ENCODE results near the gene DLL3.

The DLL3 gene

GRCh38 chr19:39506598-39506943 is 7.8 kb downstream of the DLL3 start:
- H3K18ac ChIP-seq (ENCODE audit: low read depth in 1 of 2, low read length in 2 of 2), result peak overlapping the region in 1 of 2 experiments; percentile 49
- H3K14ac ChIP-seq (ENCODE audit: low read length in 2 of 2), result no peak overlapping the region
- no peak overlapping the region for H4K91ac ChIP-seq (ENCODE audit: low read length)
- no peaks in the 10 kb centered on the region for H3K9me3 ChIP-seq (ENCODE audit: control insufficient read depth, low read length)
- peaks cover 16% of the 10 kb centered on the region for H3K4me1 ChIP-seq (ENCODE audit: control insufficient read depth, insufficient read depth, low read depth, low read length)
- no peak overlapping the region for H2AK5ac ChIP-seq (ENCODE audit: low read length, severe bottlenecking)
- H3K4ac ChIP-seq (ENCODE audit: low read depth in 1 of 2, low read length in 2 of 2), result no peak overlapping the region
- 67% methylated on average over 7 of the region's 7 CpGs for WGBS
- H2BK120ac ChIP-seq (ENCODE audit: low read depth, low read length), result no peak overlapping the region
- H3K4me2 ChIP-seq (ENCODE audit: low read length, poor library complexity, severe bottlenecking), result peak overlapping the region; percentile 87
- peaks cover 43 to 62% of the 10 kb centered on the region in 2 experiments for H3K27me3 ChIP-seq (ENCODE audit: control insufficient read depth in 1 of 2, insufficient read depth in 1 of 2, low read length in 2 of 2)
- DNase-seq, result no peak
- H2BK12ac ChIP-seq (ENCODE audit: low read length in 2 of 2), result no peak overlapping the region
- peak overlapping the region; percentile 94 for H2AFZ ChIP-seq (ENCODE audit: low read depth, low read length)
- H3K27ac ChIP-seq (ENCODE audit: low read length, poor library complexity, severe bottlenecking), result no peak overlapping the region
- H2BK15ac ChIP-seq (ENCODE audit: low read depth, poor library complexity, severe bottlenecking), result no peak overlapping the region
- H4K8ac ChIP-seq (ENCODE audit: low read length), result peak overlapping the region; percentile 35
- no peaks in the 10 kb centered on the region for H3K36me3 ChIP-seq (ENCODE audit: control insufficient read depth in 1 of 2, insufficient read depth in 2 of 2, low read depth in 1 of 2, low read length in 2 of 2)
- no peak overlapping the region for H3K9ac ChIP-seq (ENCODE audit: low read length)
- H2BK5ac ChIP-seq (ENCODE audit: low read depth, low read length, poor library complexity, severe bottlenecking), result no peak overlapping the region
- peak overlapping the region in 1 of 2 experiments; percentile 84 for H3K23ac ChIP-seq (ENCODE audit: low read length in 2 of 2)
- no peaks in the 10 kb centered on the region for H3K79me1 ChIP-seq (replicated peaks; ENCODE audit: low read length, poor library complexity, severe bottlenecking)
- H3K4me3 ChIP-seq (ENCODE audit: insufficient read depth in 1 of 2, low read depth in 1 of 2, low read length in 2 of 2), result peak overlapping the region; percentile 68 to 79

- no peak overlapping the region for H2BK5ac ChIP-seq (ENCODE audit: low read depth, low read length, poor library complexity, severe bottlenecking)
- peak overlapping the region; percentile 45 for H3K9ac ChIP-seq (ENCODE audit: low read length)
- H3K23ac ChIP-seq (ENCODE audit: low read length in 2 of 2), result peak overlapping the region in 1 of 2 experiments; percentile 5
- H3K14ac ChIP-seq (ENCODE audit: low read length in 2 of 2), result no peak overlapping the region
- H2BK120ac ChIP-seq (ENCODE audit: low read depth, low read length), result no peak overlapping the region
- peak; percentile 63 for DNase-seq
- H3K4ac ChIP-seq (ENCODE audit: low read depth in 1 of 2, low read length in 2 of 2), result no peak overlapping the region
- no peaks in the 10 kb centered on the region for H3K36me3 ChIP-seq (ENCODE audit: control insufficient read depth in 1 of 2, insufficient read depth in 2 of 2, low read depth in 1 of 2, low read length in 2 of 2)
- H4K8ac ChIP-seq (ENCODE audit: low read length), result peak overlapping the region; percentile 94
- peak overlapping the region; percentile 94 for H2AFZ ChIP-seq (ENCODE audit: low read depth, low read length)
- WGBS, result 5% methylated on average over 71 of the region's 96 CpGs
- H2BK12ac ChIP-seq (ENCODE audit: low read length in 2 of 2), result no peak overlapping the region
- H3K27me3 ChIP-seq (ENCODE audit: control insufficient read depth in 1 of 2, insufficient read depth in 1 of 2, low read length in 2 of 2), result peaks cover 43 to 64% of the 10 kb centered on the region in 2 experiments
- H3K18ac ChIP-seq (ENCODE audit: low read depth in 1 of 2, low read length in 2 of 2), result peak overlapping the region in 1 of 2 experiments; percentile 65
- H3K79me1 ChIP-seq (replicated peaks; ENCODE audit: low read length, poor library complexity, severe bottlenecking), result no peaks in the 10 kb centered on the region
- no peak overlapping the region for H3K27ac ChIP-seq (ENCODE audit: low read length, poor library complexity, severe bottlenecking)
- no peaks in the 10 kb centered on the region for H3K9me3 ChIP-seq (ENCODE audit: control insufficient read depth, low read length)
- no peak overlapping the region for H4K91ac ChIP-seq (ENCODE audit: low read length)
- peak overlapping the region; percentile 68 to 79 for H3K4me3 ChIP-seq (ENCODE audit: insufficient read depth in 1 of 2, low read depth in 1 of 2, low read length in 2 of 2)
- H2AK5ac ChIP-seq (ENCODE audit: low read length, severe bottlenecking), result no peak overlapping the region
- H3K4me1 ChIP-seq (ENCODE audit: control insufficient read depth, insufficient read depth, low read depth, low read length), result peaks cover 16% of the 10 kb centered on the region
- H3K4me2 ChIP-seq (ENCODE audit: low read length, poor library complexity, severe bottlenecking), result peak overlapping the region; percentile 87
- peak overlapping the region; percentile 19 for H2BK15ac ChIP-seq (ENCODE audit: low read depth, poor library complexity, severe bottlenecking)
Observed at GRCh38 chr19:39506944-39507714, 8.4 kb downstream of the DLL3 start.

GRCh38 chr19:39507715-39508364 is 9.1 kb downstream of the DLL3 start:
- Histone ChIP-seq H3K27ac (ENCODE audit: low read length, poor library complexity, severe bottlenecking) (no peak overlapping the region), H3K79me1 (replicated peaks; ENCODE audit: low read length, poor library complexity, severe bottlenecking) (no peaks in the 10 kb centered on the region), H3K9ac (ENCODE audit: low read length) (peak overlapping the region; percentile 45), H3K18ac (ENCODE audit: low read depth in 1 of 2, low read length in 2 of 2) (no peak overlapping the region), H2BK120ac (ENCODE audit: low read depth, low read length) (no peak overlapping the region), H3K14ac (ENCODE audit: low read length in 2 of 2) (no peak overlapping the region), H2AFZ (ENCODE audit: low read depth, low read length) (no peak overlapping the region), H3K4ac (ENCODE audit: low read depth in 1 of 2, low read length in 2 of 2) (no peak overlapping the region), H3K23ac (ENCODE audit: low read length in 2 of 2) (peak overlapping the region in 1 of 2 experiments; percentile 5), H2BK15ac (ENCODE audit: low read depth, poor library complexity, severe bottlenecking) (no peak overlapping the region), H3K36me3 (ENCODE audit: control insufficient read depth in 1 of 2, insufficient read depth in 2 of 2, low read depth in 1 of 2, low read length in 2 of 2) (no peaks in the 10 kb centered on the region), H4K91ac (ENCODE audit: low read length) (no peak overlapping the region), H3K4me2 (ENCODE audit: low read length, poor library complexity, severe bottlenecking) (peak overlapping the region; percentile 87), H2AK5ac (ENCODE audit: low read length, severe bottlenecking) (no peak overlapping the region), H3K4me3 (ENCODE audit: insufficient read depth in 1 of 2, low read depth in 1 of 2, low read length in 2 of 2) (peak overlapping the region; percentile 68 to 79), H3K27me3 (ENCODE audit: control insufficient read depth in 1 of 2, insufficient read depth in 1 of 2, low read length in 2 of 2) (peaks cover 49 to 71% of the 10 kb centered on the region in 2 experiments), H3K9me3 (ENCODE audit: control insufficient read depth, low read length) (no peaks in the 10 kb centered on the region), H2BK5ac (ENCODE audit: low read depth, low read length, poor library complexity, severe bottlenecking) (no peak overlapping the region), H2BK12ac (ENCODE audit: low read length in 2 of 2) (no peak overlapping the region), H3K4me1 (ENCODE audit: control insufficient read depth, insufficient read depth, low read depth, low read length) (peaks cover 13% of the 10 kb centered on the region), H4K8ac (ENCODE audit: low read length) (no peak overlapping the region)
- WGBS, result 57% methylated on average over 20 of the region's 24 CpGs
- no peak for DNase-seq

- Histone ChIP-seq H2AK5ac (ENCODE audit: low read length, severe bottlenecking) (no peak overlapping the region), H3K4me2 (ENCODE audit: low read length, poor library complexity, severe bottlenecking) (no peak overlapping the region), H2BK120ac (ENCODE audit: low read depth, low read length) (no peak overlapping the region), H3K14ac (ENCODE audit: low read length in 2 of 2) (no peak overlapping the region), H3K23ac (ENCODE audit: low read length in 2 of 2) (no peak overlapping the region), H2AFZ (ENCODE audit: low read depth, low read length) (no peak overlapping the region), H3K36me3 (ENCODE audit: control insufficient read depth in 1 of 2, insufficient read depth in 2 of 2, low read depth in 1 of 2, low read length in 2 of 2) (no peaks in the 10 kb centered on the region), H2BK12ac (ENCODE audit: low read length in 2 of 2) (no peak overlapping the region), H3K27ac (ENCODE audit: low read length, poor library complexity, severe bottlenecking) (no peak overlapping the region), H2BK5ac (ENCODE audit: low read depth, low read length, poor library complexity, severe bottlenecking) (no peak overlapping the region), H3K27me3 (ENCODE audit: control insufficient read depth in 1 of 2, insufficient read depth in 1 of 2, low read length in 2 of 2) (peaks cover 50 to 71% of the 10 kb centered on the region in 2 experiments), H3K18ac (ENCODE audit: low read depth in 1 of 2, low read length in 2 of 2) (no peak overlapping the region), H3K9me3 (ENCODE audit: control insufficient read depth, low read length) (no peaks in the 10 kb centered on the region), H3K9ac (ENCODE audit: low read length) (no peak overlapping the region), H3K4me1 (ENCODE audit: control insufficient read depth, insufficient read depth, low read depth, low read length) (peaks cover 10% of the 10 kb centered on the region), H4K8ac (ENCODE audit: low read length) (no peak overlapping the region), H3K4ac (ENCODE audit: low read depth in 1 of 2, low read length in 2 of 2) (no peak overlapping the region), H3K4me3 (ENCODE audit: insufficient read depth in 1 of 2, low read depth in 1 of 2, low read length in 2 of 2) (no peak overlapping the region), H3K79me1 (replicated peaks; ENCODE audit: low read length, poor library complexity, severe bottlenecking) (no peaks in the 10 kb centered on the region), H2BK15ac (ENCODE audit: low read depth, poor library complexity, severe bottlenecking) (no peak overlapping the region), H4K91ac (ENCODE audit: low read length) (no peak overlapping the region)
- WGBS, result 93% methylated on average over 9 of the region's 9 CpGs
- no peak for DNase-seq
Observed at GRCh38 chr19:39508629-39509028, 9.9 kb downstream of the DLL3 start.

Measured in mesenchymal stem cell (in vitro differentiated cells and primary cell).